Progenitor cell of endocrine pancreas (in vitro differentiated cells): ENCODE results near the gene COL15A1. TPM values are rescaled to one million over a fixed set of nuclear protein-coding genes. Genes with fewer than 3 reads are reported as not detected.

Experiments
- DNase-seq: peaks from one replicate; pipeline ENCODE4 v3.0.0; 2021; ENCODE audit warnings: low spot score; ENCODE audit not compliant: unreplicated experiment
- H3K27ac Mint-ChIP-seq: 2 replicates; pipeline ENCODE4 v1.8.0; 2021; ENCODE audit warnings: mild to moderate bottlenecking, moderate library complexity, mixed read lengths
- H3K27me3 Mint-ChIP-seq: 2 replicates; pipeline ENCODE4 v1.8.0; 2021; ENCODE audit warnings: mixed read lengths
- H3K36me3 Mint-ChIP-seq: 2 replicates; pipeline ENCODE4 v1.8.0; 2022; ENCODE audit warnings: mixed read lengths; ENCODE audit not compliant: insufficient read depth
- H3K4me1 Mint-ChIP-seq: 2 replicates; pipeline ENCODE4 v1.8.0; 2021; ENCODE audit warnings: low read depth, mixed read lengths
- H3K4me3 Mint-ChIP-seq: 2 replicates; pipeline ENCODE4 v1.8.0; 2021; ENCODE audit warnings: low read depth, mild to moderate bottlenecking, moderate library complexity, mixed read lengths
- H3K9me3 Mint-ChIP-seq: 2 replicates; pipeline ENCODE4 v1.8.0; 2021; ENCODE audit warnings: low read depth, mixed read lengths
- total RNA-seq: library from RNA; stranded (reverse); gene quantifications from 2 replicates; pipeline ENCODE4 v1.2.1, GENCODE V29; 2021
- TF ChIP-seq, protein P1 (sequence below): fragments of 200-600 bp; sonication (generic); IDR thresholded peaks from one replicate; pipeline ENCODE4 v1.5.0; 2021; ENCODE audit warnings: antibody characterized with exemption, mild to moderate bottlenecking; ENCODE audit not compliant: unreplicated experiment

The COL15A1 gene
- total RNA-seq, 1 donor from 2014 or later = not detected

DNA sequence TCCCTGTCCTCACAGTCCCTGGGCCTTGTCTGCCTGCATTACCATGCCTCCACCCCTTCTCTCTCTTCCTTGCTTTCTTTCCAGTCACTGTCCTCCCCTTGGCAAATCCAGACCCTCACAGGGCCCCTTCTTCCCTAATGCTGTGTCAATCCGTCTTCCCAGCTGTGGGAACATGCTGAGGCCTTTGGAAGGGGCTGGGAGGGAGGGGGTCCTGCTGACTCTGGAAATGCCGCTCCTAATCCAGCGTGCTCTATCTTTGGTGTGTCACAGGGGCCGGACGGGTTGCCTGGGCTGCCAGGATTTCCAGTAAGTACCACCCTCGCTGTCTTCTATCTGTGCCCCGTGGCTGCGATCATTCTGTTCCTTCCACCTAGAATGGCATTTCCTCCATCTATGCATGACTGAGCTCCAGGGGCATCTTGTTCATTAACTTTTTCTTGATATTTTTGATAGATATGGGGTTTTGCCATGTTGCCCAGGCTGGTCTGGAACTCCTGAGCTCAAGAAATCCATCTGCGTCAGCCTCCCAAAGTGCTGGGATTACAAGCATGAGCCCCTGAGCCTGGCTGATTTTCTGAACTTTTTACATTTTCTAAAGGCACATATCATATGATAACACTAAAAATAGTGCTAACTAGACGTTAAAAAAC, 96.7 kb downstream of the COL15A1 start:
- Mint-ChIP-seq H3K27ac (no peak overlapping the region), H3K4me3 (no peak overlapping the region), H3K4me1 (peaks cover 5% of the 10 kb centered on the region), H3K9me3 (peaks cover 3% of the 10 kb centered on the region), H3K36me3 (no peaks in the 10 kb centered on the region), H3K27me3 (peaks cover 3% of the 10 kb centered on the region)
- TF ChIP-seq, protein P1, sequence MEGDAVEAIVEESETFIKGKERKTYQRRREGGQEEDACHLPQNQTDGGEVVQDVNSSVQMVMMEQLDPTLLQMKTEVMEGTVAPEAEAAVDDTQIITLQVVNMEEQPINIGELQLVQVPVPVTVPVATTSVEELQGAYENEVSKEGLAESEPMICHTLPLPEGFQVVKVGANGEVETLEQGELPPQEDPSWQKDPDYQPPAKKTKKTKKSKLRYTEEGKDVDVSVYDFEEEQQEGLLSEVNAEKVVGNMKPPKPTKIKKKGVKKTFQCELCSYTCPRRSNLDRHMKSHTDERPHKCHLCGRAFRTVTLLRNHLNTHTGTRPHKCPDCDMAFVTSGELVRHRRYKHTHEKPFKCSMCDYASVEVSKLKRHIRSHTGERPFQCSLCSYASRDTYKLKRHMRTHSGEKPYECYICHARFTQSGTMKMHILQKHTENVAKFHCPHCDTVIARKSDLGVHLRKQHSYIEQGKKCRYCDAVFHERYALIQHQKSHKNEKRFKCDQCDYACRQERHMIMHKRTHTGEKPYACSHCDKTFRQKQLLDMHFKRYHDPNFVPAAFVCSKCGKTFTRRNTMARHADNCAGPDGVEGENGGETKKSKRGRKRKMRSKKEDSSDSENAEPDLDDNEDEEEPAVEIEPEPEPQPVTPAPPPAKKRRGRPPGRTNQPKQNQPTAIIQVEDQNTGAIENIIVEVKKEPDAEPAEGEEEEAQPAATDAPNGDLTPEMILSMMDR = no peak
- no peak for DNase-seq

DNA sequence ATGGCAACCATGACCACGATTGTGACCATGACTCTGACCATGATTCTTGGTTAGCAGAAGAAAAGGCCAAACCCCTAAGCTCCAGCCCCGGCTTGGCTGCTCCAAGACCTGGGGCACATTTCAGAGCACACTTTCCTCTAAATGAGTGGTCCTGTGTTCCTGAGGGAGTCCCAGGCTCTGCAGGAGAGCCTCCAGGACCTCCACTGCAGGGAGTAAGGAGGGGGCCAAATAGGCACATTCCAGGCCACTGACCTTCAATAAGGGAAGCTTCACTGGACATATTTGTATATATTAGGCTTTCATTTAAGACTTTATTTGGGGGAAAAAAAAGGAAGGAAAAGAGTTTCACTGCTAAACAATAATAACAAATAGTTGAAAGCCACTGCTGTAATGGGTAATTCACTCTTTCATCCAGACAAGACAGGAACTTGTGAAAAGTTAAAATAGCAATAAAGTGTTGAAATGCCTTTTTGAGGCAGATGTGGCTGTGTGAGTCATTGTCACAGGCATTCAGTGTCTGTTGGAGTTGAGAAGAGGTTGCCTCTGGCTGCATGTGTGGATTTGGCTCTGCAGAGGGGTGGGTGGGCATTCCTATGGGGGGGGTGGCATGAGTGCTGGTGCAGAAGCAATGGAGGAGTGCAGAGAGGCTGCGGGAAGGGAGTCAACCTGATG, 97.3 kb downstream of the COL15A1 start:
- TF ChIP-seq, protein P1 = no peak
- DNase-seq = no peak
- H3K4me3 Mint-ChIP-seq = no peak overlapping the region
- H3K27ac Mint-ChIP-seq = no peak overlapping the region
- H3K9me3 Mint-ChIP-seq = peaks cover 3% of the 10 kb centered on the region
- no peaks in the 10 kb centered on the region for H3K36me3 Mint-ChIP-seq
- peaks cover 5% of the 10 kb centered on the region for H3K4me1 Mint-ChIP-seq
- H3K27me3 Mint-ChIP-seq = peaks cover 3% of the 10 kb centered on the region

DNA sequence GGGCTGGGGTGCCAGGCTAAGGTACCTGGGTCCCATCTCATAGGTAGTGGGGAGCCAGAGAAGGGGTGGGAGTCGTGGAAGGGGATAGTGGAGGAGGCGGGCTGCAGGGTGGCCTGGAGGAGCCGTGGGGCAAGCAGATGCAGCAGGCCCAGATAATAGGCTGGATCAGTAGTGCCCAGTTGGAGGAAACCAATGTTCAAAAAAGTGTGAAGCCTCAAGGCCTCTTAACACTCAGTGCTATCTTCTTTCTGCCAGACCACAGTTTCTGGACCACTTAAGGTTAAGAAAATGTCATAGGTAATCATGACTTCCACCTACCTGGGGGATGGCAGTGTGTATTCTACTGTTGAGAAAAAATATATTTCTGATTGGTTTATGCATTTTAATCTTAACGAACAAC, 97.9 kb downstream of the COL15A1 start:
- Mint-ChIP-seq H3K36me3 (no peaks in the 10 kb centered on the region), H3K27me3 (peaks cover 3% of the 10 kb centered on the region), H3K27ac (no peak overlapping the region), H3K9me3 (peaks cover 3% of the 10 kb centered on the region), H3K4me3 (no peak overlapping the region), H3K4me1 (peaks cover 5% of the 10 kb centered on the region)
- no peak for DNase-seq
- TF ChIP-seq, protein P1 = no peak

DNA sequence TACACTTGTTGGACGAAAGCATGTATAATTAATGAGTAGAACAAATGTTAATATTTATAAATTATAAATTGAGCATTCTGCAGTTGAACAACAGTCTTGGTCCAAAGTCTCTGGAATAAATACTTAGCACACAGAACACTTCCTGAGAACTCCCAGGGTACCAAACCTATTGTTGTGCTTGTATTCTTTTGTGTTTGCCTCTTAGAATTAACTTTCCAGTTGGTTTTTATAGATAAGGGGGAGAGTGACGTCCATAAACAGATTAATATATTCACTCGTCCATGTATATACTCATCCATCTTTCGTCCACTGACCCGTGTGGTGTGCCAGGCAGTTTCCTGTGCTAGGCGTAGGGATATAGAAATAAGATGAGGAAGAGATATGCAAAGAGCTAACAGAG, 98.9 kb downstream of the COL15A1 start:
- Mint-ChIP-seq H3K9me3 (peaks cover 3% of the 10 kb centered on the region), H3K27me3 (peaks cover 2% of the 10 kb centered on the region), H3K36me3 (no peaks in the 10 kb centered on the region), H3K4me1 (peaks cover 5% of the 10 kb centered on the region), H3K27ac (no peak overlapping the region), H3K4me3 (no peak overlapping the region)
- DNase-seq = no peak
- TF ChIP-seq, protein P1 = no peak

DNA sequence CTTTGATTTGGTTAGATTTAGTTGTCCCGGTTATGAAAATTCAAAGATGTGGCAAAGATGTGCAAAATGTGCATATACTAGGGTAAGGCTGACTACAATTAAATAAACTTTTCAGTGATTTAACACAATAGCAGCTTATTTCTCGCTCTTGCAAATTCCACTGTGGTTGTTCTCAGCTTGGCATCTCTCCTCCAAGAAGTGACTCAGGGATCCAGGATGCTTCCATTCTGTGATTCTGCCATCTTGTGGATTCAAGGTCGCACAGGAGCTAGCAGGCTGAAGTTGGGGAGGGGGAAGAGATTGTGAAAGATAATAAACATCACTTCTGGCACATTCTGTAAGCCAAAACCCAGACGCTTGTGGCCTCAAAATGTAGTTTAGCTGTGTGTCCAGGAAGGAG, 101.1 kb downstream of the COL15A1 start:
- Mint-ChIP-seq H3K27ac (no peak overlapping the region), H3K9me3 (peaks cover 3% of the 10 kb centered on the region), H3K4me1 (peaks cover 10% of the 10 kb centered on the region), H3K27me3 (no peaks in the 10 kb centered on the region), H3K4me3 (no peak overlapping the region), H3K36me3 (no peaks in the 10 kb centered on the region)
- TF ChIP-seq, protein P1 = no peak
- DNase-seq = no peak
